NB4 (cell line): Measurements from ENCODE around the gene HOMER2.

Experiments
- POLR2A ChIP-seq: IDR thresholded peaks from 2 replicates; pipeline ENCODE4 v1.6.1; 2011; ENCODE audit warnings: mild to moderate bottlenecking; ENCODE audit not compliant: insufficient read length; ENCODE audit errors: extremely low read depth
- TF ChIP-seq, protein P1 (sequence below): IDR thresholded peaks from one replicate; pipeline ENCODE4 v1.5.1; 2012; ENCODE audit warnings: low read depth, low read length

DNA sequence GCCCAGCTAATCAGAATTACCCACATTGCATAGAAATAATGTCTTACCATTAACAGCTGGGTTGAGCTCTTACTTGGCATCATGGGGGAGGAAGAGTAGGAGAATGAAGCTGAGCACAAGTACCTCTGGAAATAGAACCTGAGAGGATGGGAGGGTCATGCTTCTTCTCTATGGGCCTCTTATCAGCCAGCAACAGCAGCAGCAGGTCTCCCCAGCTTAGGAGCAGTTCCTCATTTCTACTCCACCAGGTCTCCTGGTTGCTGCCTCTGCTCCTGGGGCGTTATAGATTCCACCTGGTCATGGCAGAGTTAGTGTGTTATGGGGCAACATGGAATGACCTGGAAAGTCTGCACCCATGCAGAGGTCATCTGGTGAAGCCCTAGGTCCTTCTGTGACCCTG lies 150.0 kb downstream of the HOMER2 start:
- TF ChIP-seq, protein P1, sequence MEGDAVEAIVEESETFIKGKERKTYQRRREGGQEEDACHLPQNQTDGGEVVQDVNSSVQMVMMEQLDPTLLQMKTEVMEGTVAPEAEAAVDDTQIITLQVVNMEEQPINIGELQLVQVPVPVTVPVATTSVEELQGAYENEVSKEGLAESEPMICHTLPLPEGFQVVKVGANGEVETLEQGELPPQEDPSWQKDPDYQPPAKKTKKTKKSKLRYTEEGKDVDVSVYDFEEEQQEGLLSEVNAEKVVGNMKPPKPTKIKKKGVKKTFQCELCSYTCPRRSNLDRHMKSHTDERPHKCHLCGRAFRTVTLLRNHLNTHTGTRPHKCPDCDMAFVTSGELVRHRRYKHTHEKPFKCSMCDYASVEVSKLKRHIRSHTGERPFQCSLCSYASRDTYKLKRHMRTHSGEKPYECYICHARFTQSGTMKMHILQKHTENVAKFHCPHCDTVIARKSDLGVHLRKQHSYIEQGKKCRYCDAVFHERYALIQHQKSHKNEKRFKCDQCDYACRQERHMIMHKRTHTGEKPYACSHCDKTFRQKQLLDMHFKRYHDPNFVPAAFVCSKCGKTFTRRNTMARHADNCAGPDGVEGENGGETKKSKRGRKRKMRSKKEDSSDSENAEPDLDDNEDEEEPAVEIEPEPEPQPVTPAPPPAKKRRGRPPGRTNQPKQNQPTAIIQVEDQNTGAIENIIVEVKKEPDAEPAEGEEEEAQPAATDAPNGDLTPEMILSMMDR: no peak
- no peak for TF ChIP-seq POLR2A
